Stomach (tissue), 9 donors: ENCODE measurements around the gene DYNAP. TPM values are rescaled to one million over a fixed set of nuclear protein-coding genes. Genes with fewer than 3 reads are reported as not detected.

ENCODE experiments used
- DNase-seq, 2 donors: peaks; one replicate each; pipeline versions ENCODE4 v3.0.0 to v3.0.0-alpha.2; 2013 to 2019
- H3K27ac ChIP-seq, 5 donors: fragments of 200-600 bp in 4 of 5; sonication (generic) in 4 of 5; one replicate each; pipeline ENCODE4 v1.5.1; 2013 to 2019; ENCODE audit warnings: mild to moderate bottlenecking in 1 of 5, moderate library complexity in 1 of 5
- H3K27me3 ChIP-seq, 3 donors: fragments of 200-600 bp; sonication (generic); one replicate each; pipeline ENCODE4 v1.5.1; 2017 to 2019; ENCODE audit warnings: mixed run types in 1 of 3
- H3K36me3 ChIP-seq, 4 donors: fragments of 200-600 bp; sonication (generic); 1 replicate in 3 of 4; 2 replicates in 1 of 4; pipeline ENCODE4 v1.5.1; 2016 to 2019
- H3K4me1 ChIP-seq, 4 donors: fragments of 200-600 bp; sonication (generic); one replicate each; pipeline ENCODE4 v1.5.1; 2016 to 2019
- H3K4me3 ChIP-seq, 4 donors: fragments of 200-600 bp; sonication (generic) in 3 of 4; one replicate each; pipeline ENCODE4 v1.5.1; 2016 to 2019; ENCODE audit warnings: mild to moderate bottlenecking in 1 of 4
- H3K9me3 ChIP-seq, 4 donors: fragments of 200-600 bp; sonication (generic); one replicate each; pipeline ENCODE4 v1.5.1; 2016 to 2019
- CTCF ChIP-seq, 7 experiments: fragments of 450-650 bp in 4 of 7; fragments of 200-600 bp in 3 of 7; sonication (generic) in 3 of 7; IDR thresholded peaks; one replicate each; pipeline ENCODE4 v1.5.1; 2016 to 2019; ENCODE audit warnings: antibody characterized with exemption in 7 of 7, control low read depth in 2 of 7, mild to moderate bottlenecking in 1 of 7
- EP300 ChIP-seq: sonication (generic); formaldehyde crosslinking; IDR thresholded peaks from one replicate; pipeline ENCODE4 v1.6.1; 2017; ENCODE audit warnings: antibody characterized with exemption
- POLR2A ChIP-seq, 4 donors: fragments of 450-650 bp; IDR thresholded peaks; one replicate each; pipeline ENCODE4 v1.6.1; 2016; ENCODE audit warnings: antibody characterized with exemption in 4 of 4, control low read depth in 2 of 4, mild to moderate bottlenecking in 1 of 4, moderate library complexity in 1 of 4
- POLR2AphosphoS5 ChIP-seq, 3 donors: sonication (generic); formaldehyde crosslinking; IDR thresholded peaks; one replicate each; pipeline ENCODE4 v1.6.1; 2016; ENCODE audit warnings: antibody characterized with exemption in 3 of 3
- WGBS, 5 donors: extraction: QIAGEN DNeasy Blood & Tissue Kit in 3 of 5; methylation state at CpG; one replicate each; pipeline versions ENCODE4 v1.1.5 to v1.1.7; 2013 to 2018; 5-methylcytosine and 5-hydroxymethylcytosine counted together
- intact Hi-C: fragments of 100-400 bp; cut with DNase I; formaldehyde crosslinking; loops from one replicate; pipeline ENCODE4 v1.15.1; 2023; ENCODE audit warnings: low total_unique reads
- polyA plus RNA-seq, 3 donors: library from polyadenylated mRNA; stranded (reverse); fragments of 200-250 nt; gene quantifications; one replicate each; pipeline ENCODE4 v1.2.3, GENCODE V29; 2013
- total RNA-seq, 5 donors: library from RNA; depleted of rRNA; stranded (reverse); fragments of >200 nt; gene quantifications; one replicate each; pipeline versions ENCODE4 v1.1.0 to v1.2.3, GENCODE V29; 2014 to 2016
- donor health status: healthy with polysubstance abuse.
- donor health status: Bipolar disorder and iron deficiency.
- donor health status: healthy.

The DYNAP gene
- total and polyA plus RNA-seq, 8 donors, result 3.9 TPM; not detected in 7

GRCh38 chr18:54557958-54558357 is 33.1 kb upstream of the DYNAP start:
- TF ChIP-seq EP300 (no peak), POLR2A (IDR thresholded peaks at IDR 0.05) (no peak), POLR2AphosphoS5 (IDR thresholded peaks at IDR 0.05) (no peak), CTCF (IDR thresholded peaks at IDR 0.05) (no peak)
- Histone ChIP-seq H3K9me3 (no peaks in the 10 kb centered on the region), H3K27ac (no peak overlapping the region), H3K4me3 (no peak overlapping the region), H3K4me1 (no peaks in the 10 kb centered on the region), H3K36me3 (no peaks in the 10 kb centered on the region), H3K27me3 (no peaks in the 10 kb centered on the region)
- WGBS, 5 donors, result 67 to 83% (median 76%) methylated on average over 2 of the region's 2 CpGs
- intact Hi-C loops, result no loop called here
- DNase-seq, result no peak

GRCh38 chr18:54558609-54559585 is 32.1 kb upstream of the DYNAP start:
- no peaks in the 10 kb centered on the region for H3K36me3 ChIP-seq
- no peak overlapping the region for H3K4me3 ChIP-seq
- intact Hi-C loops, result no loop called here
- H3K27me3 ChIP-seq, result no peaks in the 10 kb centered on the region
- 80 to 93% (median 88%) methylated on average over 3 of the region's 3 CpGs for WGBS, 5 donors
- H3K27ac ChIP-seq, result no peak overlapping the region
- H3K4me1 ChIP-seq, result no peaks in the 10 kb centered on the region
- peak in 1 of 2 donors; percentile 59 for DNase-seq
- no peaks in the 10 kb centered on the region for H3K9me3 ChIP-seq
- TF ChIP-seq EP300 (no peak), CTCF (IDR thresholded peaks at IDR 0.05) (peak in 5 of 7 experiments; percentile 50 to 78 (median 64)), POLR2AphosphoS5 (IDR thresholded peaks at IDR 0.05) (no peak)

- no peak overlapping the region for H3K27ac ChIP-seq
- DNase-seq, result no peak
- peaks cover 0 to 7% (median 0%) of the 10 kb centered on the region in 4 donors for H3K4me1 ChIP-seq
- intact Hi-C loops, result loop anchor here (10.0 kb wide), 1 partner anchor 83 kb away; no protein-coding TSS in a partner anchor
- 57 to 86% (median 82%) methylated on average over 1 of the region's 1 CpG for WGBS, 5 donors
- no peaks in the 10 kb centered on the region for H3K27me3 ChIP-seq
- no peak overlapping the region for H3K4me3 ChIP-seq
- no peak for TF ChIP-seq EP300
- TF ChIP-seq POLR2AphosphoS5 (IDR thresholded peaks at IDR 0.05), result no peak
- no peak for TF ChIP-seq CTCF (IDR thresholded peaks at IDR 0.05)
- TF ChIP-seq POLR2A (IDR thresholded peaks at IDR 0.05), result no peak
- H3K36me3 ChIP-seq, result no peaks in the 10 kb centered on the region
- H3K9me3 ChIP-seq, result no peaks in the 10 kb centered on the region
These were observed 29.3 kb upstream of the DYNAP start for GRCh38 chr18:54561706-54562267.

GRCh38 chr18:54580202-54580729 is 10.8 kb upstream of the DYNAP start:
- TF ChIP-seq POLR2A (IDR thresholded peaks at IDR 0.05) (no peak), EP300 (no peak), POLR2AphosphoS5 (IDR thresholded peaks at IDR 0.05) (no peak), CTCF (IDR thresholded peaks at IDR 0.05) (no peak)
- Histone ChIP-seq H3K36me3 (no peaks in the 10 kb centered on the region), H3K4me3 (no peak overlapping the region), H3K27ac (no peak overlapping the region), H3K27me3 (no peaks in the 10 kb centered on the region), H3K9me3 (no peaks in the 10 kb centered on the region), H3K4me1 (no peaks in the 10 kb centered on the region)
- 69 to 82% (median 75%) methylated on average over 3 of the region's 3 CpGs for WGBS, 5 donors
- DNase-seq, result no peak
- intact Hi-C loops, result no loop called here
